Stimulated activated CD8-positive, alpha-beta memory T cell treated with anti-CD3 and anti-CD28 coated beads, Interleukin-7, amount 100 ng/mL, for 1 hour (primary cell): ENCODE results near the gene SLC23A2.
"Not testable (repeated sequence)": the region's sequence is repeated elsewhere in the genome, so short reads cannot be mapped to it uniquely, and the experiment has no call there.

ENCODE experiments used
- DNase-seq, 2 donors: peaks; one replicate each; pipeline ENCODE4 v3.0.0-alpha.2; 2020; ENCODE audit warnings: low read depth in 2 of 2

The SLC23A2 gene

DNA sequence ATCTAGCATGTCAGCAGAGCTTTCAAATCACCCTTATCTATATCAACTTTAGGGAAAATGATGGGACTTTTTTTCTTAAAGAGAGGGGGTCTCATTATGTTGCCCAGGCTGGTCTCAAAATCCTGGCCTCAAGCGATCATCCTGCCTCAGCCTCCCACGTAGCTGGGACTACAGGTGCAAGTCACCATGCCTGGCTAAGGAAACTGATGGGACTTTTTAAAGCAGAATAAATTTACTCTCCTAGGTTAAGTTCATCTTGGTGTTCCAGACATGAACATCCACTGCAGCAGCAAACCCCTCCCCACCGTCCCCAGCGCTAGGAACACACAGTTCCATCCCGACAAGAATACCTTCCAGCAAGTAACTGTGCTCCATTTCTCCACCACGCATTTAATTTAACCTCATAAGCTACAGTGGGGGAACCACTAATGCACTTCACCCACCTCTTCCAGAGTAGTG is 64.9 kb downstream of the SLC23A2 start:
- DNase-seq: no peak

DNA sequence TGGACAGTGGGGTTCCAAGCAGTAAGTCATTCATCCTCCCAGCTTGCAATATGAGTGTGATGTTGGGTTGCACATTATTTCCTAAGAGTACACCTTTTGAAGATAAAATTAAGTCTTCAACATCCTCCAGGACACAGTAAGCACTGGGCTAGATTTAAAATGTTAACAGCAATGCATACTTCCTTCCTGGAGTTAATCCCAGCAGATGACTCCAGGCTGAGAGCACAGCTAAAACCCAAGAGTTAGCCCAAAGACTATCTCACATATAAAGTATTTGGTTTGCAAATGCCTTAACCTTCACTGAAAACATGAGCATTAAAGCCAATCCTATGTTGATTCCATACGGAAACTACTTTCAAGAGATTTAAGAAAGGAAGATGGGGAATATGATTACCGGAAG is 69.2 kb downstream of the SLC23A2 start:
- no peak for DNase-seq

- DNase-seq: no peak
Observed at GRCh38 chr20:4929686-4930397, 71.5 kb downstream of the SLC23A2 start.

DNA sequence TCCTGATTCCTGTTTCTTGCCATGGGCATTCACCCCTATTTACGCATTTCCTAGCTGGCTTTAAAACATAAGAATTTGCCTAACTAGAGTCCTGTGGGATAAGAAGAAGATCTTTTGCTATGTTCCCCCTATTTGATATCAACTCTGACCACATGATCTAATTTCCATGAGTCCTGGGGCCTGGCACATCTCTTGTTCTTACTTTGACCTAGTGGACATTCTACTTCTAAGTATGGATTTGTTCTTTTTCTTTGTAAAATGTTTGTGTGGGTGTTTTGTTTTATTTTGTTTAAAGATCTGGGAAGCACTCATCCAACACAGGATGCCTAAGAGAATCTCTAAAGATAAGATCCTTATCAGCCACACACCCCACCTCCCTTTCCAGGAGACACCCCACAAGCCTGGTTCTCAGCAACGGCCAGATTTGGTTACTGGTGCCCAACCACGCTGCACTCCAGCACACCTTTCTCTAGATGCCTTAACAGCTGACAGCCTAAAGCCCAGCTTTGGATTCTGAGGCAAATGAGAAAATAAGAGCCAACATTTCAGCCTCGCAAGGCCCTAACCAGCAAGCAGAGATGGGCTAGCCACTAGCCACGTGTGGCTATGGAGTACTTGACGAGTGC is 74.7 kb downstream of the SLC23A2 start:
- no peak for DNase-seq

GRCh38 chr20:4925842-4926530 is 75.3 kb downstream of the SLC23A2 start:
- no peak for DNase-seq

- no peak for DNase-seq
Observed at GRCh38 chr20:4924446-4924845, 76.9 kb downstream of the SLC23A2 start.

DNA sequence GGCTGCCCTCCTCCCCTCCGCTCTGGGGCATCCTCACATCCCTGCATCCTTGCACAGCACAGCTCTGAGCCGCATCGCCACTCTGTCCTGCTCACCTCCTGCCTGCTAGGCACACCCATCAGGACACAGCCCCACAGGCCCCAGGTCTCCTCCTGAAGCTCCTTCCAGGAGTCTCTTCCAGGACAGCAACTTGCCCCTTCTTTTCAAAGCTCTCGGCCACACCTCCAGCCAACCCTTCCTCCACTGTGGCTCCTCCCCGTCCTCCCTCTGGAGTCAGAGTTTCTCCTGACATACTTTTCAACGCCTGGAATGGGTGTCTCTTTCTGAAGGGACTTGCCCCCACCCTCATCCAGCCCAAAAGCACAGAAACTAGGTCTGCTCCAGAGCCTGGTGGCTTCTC is 77.3 kb downstream of the SLC23A2 start:
- DNase-seq: no peak

DNA sequence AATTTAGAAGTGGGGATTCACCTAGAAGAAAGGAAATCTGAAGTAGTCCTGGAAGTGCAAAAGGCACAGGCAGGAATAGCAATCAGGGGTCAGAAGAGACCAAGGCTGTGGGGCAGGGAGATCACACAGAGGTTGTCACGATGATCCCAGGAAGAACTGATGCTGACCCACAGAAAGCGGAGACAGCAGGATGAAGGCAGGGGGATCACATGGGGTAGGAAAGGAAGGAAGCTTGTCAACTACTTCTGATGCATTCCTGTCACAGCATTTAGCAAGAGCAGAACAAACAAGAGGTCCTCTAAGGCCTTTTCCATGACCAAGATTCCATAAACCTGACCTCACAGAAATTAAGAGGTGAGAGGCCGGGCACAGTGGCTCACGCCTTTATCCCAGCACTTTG is 79.1 kb downstream of the SLC23A2 start:
- DNase-seq: no peak

DNA sequence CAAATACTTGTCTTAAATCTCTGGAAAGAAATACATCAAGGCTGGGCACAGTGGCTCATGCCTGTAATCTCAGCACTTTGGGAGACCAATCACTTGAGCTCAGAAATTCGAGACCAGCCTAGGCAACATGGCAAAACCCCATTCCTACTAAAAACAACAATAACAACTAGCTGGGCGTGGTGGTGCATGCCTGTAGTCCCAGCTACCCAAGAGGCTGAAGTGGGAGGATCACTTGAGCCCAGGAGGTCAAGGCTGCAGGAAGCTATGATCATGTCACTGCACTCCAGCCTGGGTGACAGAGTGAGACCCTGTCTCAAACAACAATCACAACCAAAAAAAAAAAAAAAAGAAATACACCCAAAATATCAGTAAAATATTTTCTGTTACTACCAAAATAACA is 80.0 kb downstream of the SLC23A2 start:
- DNase-seq: not testable (repeated sequence)

DNA sequence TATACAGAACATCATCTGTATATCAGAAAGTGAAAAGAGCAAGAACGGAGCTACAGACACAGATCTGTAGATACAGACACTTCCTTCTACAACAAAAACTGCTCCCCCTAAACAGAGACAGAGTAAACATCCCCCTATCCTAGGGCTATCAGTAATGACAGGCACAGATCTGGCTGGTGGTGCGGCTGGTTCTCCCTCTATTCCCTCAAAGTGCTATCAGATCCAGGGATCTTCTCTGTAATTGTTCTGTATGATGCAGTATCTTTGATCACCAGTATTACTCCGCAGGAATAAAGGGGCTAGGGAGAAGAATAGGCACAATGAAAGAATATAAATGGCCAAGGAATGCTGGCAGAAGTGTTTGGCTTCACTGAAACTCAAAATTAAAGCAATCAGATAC is 80.7 kb downstream of the SLC23A2 start:
- no peak for DNase-seq

DNA sequence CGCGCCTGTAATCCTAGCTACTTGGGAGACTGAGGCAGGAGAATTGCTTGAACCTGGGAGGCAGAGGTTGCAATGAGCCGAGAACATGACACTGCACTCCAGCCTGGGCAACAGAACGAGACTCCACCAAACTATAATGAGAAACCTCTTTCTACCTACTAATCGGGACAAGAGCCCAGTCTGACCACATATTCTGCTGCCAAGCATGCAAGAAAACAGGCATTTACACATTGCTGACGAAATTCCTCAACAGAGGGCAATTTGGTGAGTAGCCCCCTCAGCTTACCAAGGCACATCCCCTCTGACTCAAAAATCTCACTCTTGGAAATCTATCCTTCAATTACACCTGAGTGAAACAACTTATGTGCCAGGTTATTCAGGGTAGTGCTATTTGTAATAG is 81.2 kb downstream of the SLC23A2 start:
- no peak for DNase-seq

DNA sequence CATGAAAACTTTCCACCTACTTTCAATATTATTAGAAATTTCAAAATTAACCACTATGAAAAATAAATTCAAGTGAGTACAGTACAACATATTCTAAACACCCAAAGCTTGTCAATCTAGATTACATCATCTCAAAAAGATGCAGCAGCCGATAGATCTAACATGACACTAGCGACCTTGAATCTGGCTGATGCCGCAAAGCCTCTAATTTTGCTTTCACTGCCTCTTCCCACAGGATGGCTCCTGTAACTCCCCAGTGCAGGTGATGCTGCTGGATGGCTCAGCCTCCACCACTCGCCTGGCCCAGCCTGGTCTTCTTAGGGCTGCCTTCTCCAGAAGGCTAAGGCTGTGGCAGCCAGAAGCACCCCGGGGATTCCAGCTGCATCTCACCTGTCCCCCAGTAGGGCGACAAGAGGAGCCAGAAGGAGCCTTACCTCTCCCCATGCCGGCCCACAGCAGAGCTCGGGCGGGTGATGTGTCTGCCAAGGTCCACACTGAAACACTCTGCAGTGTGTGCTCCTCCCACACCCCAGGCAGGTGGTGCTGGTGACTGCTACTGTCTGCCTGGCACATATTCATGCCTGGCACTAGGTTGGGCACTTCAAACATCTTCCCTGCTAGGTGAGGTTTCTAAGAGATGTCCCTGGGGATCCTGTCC is 82.1 kb downstream of the SLC23A2 start:
- no peak for DNase-seq

- DNase-seq: no peak
Observed at GRCh38 chr20:4918473-4918872, 82.8 kb downstream of the SLC23A2 start.

DNA sequence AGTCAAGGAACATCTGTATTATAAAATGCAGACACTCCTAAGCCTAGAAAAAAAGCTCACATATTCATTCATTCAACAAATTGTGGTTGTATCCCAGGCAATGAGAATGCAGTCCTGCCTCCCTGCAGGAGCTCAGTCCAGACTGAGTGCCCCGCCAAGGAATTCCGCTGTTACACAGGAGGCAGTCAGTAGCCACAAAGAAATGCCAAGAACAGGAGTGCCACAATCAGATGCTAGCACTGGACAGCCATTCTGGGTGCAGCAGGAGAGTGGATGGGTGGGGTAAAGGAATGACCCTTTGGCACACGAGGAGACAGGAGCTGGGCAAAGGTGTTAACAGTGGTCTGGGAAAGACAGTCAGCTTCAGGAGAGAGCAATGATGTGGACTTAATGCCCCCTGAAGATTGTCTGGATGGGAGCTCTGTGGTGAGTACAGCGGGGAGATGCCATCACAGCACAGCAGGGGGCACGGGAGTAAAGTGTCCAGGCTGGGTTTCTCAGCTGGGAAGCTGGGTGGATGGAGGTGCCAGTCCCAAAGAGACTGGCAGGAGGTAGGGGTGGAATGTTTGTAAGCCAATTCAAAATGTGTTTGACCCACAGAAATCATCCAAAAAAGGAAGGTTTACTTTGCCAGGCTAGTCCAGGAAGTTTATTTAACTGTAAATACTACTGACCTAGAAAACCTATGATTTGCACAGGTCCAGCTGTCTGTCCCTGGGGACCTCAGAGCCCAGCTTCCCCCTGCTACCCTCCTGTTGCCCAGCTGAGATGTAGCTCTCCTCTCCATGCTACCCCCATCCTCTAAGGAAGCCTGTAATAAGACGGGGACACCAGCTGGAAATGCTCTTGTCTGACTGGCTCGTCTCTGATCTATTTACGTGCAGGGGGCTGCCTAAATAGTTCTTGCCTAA is 84.1 kb downstream of the SLC23A2 start:
- DNase-seq: no peak

DNA sequence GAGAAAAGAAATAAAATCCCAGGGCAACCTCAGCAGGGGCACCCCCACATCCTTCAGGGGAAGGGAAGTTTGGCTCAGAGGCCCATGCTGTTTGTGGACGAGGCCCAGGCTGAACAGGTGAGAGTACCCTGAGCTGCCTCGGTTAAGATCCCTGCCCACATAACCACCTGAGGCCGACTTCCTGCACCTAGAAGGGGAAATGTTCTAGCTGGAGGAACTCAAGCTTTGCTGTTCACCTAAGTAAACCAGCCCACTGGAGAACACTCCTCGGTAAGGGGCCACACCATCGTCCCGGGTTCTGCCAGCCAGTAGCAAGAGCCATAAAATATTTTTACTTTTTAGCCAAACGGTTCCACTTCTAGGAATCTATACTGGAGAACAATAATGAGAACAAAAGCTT is 88.2 kb downstream of the SLC23A2 start:
- DNase-seq: no peak

- no peak for DNase-seq
Observed at GRCh38 chr20:4912380-4913142, 88.7 kb downstream of the SLC23A2 start.

- DNase-seq: no peak
Observed at GRCh38 chr20:4910951-4911350, 90.4 kb downstream of the SLC23A2 start.

GRCh38 chr20:4905613-4906012 is 95.7 kb downstream of the SLC23A2 start:
- DNase-seq: no peak

DNA sequence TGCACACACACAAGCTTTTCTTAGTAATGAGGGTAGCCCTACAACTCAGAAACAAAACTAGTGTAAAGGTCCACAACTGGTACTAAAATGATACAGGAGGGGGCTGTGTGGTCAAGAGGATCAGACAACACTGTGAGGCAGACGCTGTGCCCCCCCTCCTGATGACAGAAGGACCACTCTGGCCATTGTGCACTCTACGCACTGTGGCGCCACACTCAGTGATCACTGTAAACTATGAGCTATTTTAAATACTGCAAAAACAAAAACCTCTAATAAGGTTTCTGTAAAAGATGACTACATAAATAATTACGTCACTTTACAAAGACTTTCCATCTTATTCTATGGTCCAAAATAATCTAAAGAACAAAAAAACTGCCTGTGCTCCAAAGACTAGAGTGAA is 96.1 kb downstream of the SLC23A2 start:
- no peak for DNase-seq

DNA sequence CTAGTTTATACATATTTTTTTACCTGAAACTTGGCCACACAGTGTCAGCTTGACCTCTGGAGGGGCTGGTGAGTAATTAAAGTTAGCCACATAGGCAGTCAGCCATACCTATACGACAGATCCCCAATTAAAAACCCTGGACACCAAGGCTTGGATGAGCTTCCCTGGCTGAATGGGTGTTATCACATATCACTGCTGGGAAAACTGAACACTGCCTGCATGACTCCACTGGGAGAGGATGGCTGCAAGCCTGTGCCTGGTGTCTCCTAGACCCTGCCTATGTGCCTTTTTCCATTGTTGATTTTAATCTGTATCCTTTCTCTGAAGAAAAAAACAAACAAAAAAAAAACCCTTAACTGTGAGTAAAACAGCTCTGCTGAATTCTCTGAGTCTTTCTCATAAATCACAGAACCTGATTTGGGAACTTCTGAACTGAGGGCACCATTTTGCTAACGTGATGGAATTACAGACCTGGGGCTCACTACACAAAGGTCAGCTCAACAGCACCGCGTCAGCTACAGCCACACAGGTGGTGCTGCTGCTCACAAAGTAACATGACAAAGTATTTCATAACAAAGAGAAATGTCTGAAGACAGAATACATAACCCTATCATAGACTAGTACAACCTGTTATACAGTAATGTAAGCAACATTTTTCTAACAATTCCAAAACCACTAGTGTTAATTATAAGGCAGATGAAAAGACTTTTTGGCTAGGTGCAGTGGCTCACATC is 97.0 kb downstream of the SLC23A2 start:
- no peak for DNase-seq
